B cell (primary cell): Measurements from ENCODE around the gene ADA. TPM values are rescaled to one million over a fixed set of nuclear protein-coding genes. Genes with fewer than 3 reads are reported as not detected.
"Not testable (repeated sequence)": the region's sequence is repeated elsewhere in the genome, so short reads cannot be mapped to it uniquely, and the experiment has no call there.

Experiments used
- ATAC-seq: fragments of 200-7000 bp; cut with Tn5 transposase; one replicate; pipeline ENCODE4 v1.10.0; 2021; ENCODE audit warnings: low read depth, mild to moderate bottlenecking, moderate number of reproducible peaks, moderate library complexity
- CTCF ChIA-PET: fragments of 350-600 bp; sonication (Branson Sonifier 250); formaldehyde crosslinking; loops from one replicate; lab custom pipeline; 2021; ENCODE audit warnings: antibody characterized with exemption, inconsistent platforms; lab: Charles Lee
- POLR2A ChIA-PET: fragments of 350-600 bp; sonication (Branson Sonifier 250); formaldehyde crosslinking; loops from one replicate; lab custom pipeline; 2021; ENCODE audit warnings: antibody characterized with exemption; lab: Charles Lee
- DNase-seq: peaks from one replicate; pipeline ENCODE4 v3.0.0; 2013
- H2AFZ ChIP-seq: 2 replicates; pipeline ENCODE4 v1.6.1; 2012; ENCODE audit warnings: mild to moderate bottlenecking, low read depth, low read length; ENCODE audit not compliant: insufficient read depth, poor library complexity, severe bottlenecking
- H3K27ac ChIP-seq, 2 donors: 1 replicate in 1 of 2; 2 replicates in 1 of 2; pipeline ENCODE4 v1.5.1; 2012 to 2013; ENCODE audit warnings: low read length in 2 of 2, mild to moderate bottlenecking in 2 of 2, moderate library complexity in 1 of 2
- H3K27me3 ChIP-seq, 4 experiments: fragments of 200-600 bp in 1 of 4; sonication (generic) in 1 of 4; replicated peaks in 1 of 4; 1 replicate in 2 of 4; 2 replicates in 2 of 4; pipeline versions ENCODE4 v1.6.1 to v1.7.0; 2013 to 2016; ENCODE audit warnings: low read length in 3 of 4, mild to moderate bottlenecking in 2 of 4, mixed read lengths in 1 of 4, moderate library complexity in 1 of 4; ENCODE audit not compliant: insufficient read depth in 4 of 4, control insufficient read depth in 3 of 4; ENCODE audit errors: control extremely low read depth in 1 of 4
- H3K36me3 ChIP-seq, 2 experiments: replicated peaks in 1 of 2; 1 replicate in 1 of 2; 2 replicates in 1 of 2; pipeline versions ENCODE4 v1.6.1 to v1.7.1; 2013; ENCODE audit warnings: low read length in 1 of 2; ENCODE audit not compliant: insufficient read depth in 2 of 2, control insufficient read depth in 1 of 2; ENCODE audit errors: control extremely low read depth in 1 of 2, extremely low read depth in 1 of 2
- H3K4me1 ChIP-seq, 2 donors: fragments of 200-600 bp in 1 of 2; sonication (generic) in 1 of 2; 1 replicate in 1 of 2; 2 replicates in 1 of 2; pipeline versions ENCODE4 v1.5.1 to v1.6.1; 2013 to 2017; ENCODE audit warnings: low read length in 2 of 2; ENCODE audit not compliant: control insufficient read depth in 2 of 2, insufficient read depth in 2 of 2
- H3K4me2 ChIP-seq: replicated peaks from 2 replicates; pipeline ENCODE3; 2012; ENCODE audit warnings: mild to moderate bottlenecking, low read depth, low read length; ENCODE audit not compliant: poor library complexity, severe bottlenecking
- H3K4me3 ChIP-seq, 5 experiments: fragments of 200-600 bp in 1 of 5; sonication (generic) in 1 of 5; 1 replicate in 3 of 5; 2 replicates in 2 of 5; pipeline versions ENCODE4 v1.5.1 to v1.7.0; 2011 to 2016; ENCODE audit warnings: low read length in 4 of 5, mild to moderate bottlenecking in 4 of 5, low read depth in 2 of 5, control low read depth in 1 of 5, moderate library complexity in 1 of 5; ENCODE audit not compliant: insufficient read depth in 1 of 5; ENCODE audit errors: control extremely low read depth in 1 of 5, extremely low read depth in 1 of 5
- H3K79me2 ChIP-seq: fragments of 200-600 bp; sonication (generic); one replicate; pipeline ENCODE4 v1.6.0; 2016; ENCODE audit warnings: low read length; ENCODE audit not compliant: control insufficient read depth, insufficient read depth
- H3K9ac ChIP-seq: fragments of 200-600 bp; sonication (generic); 2 replicates; pipeline ENCODE4 v1.6.1; 2017; ENCODE audit warnings: mild to moderate bottlenecking, low read length, moderate library complexity
- H3K9me3 ChIP-seq, 3 donors: one replicate each; pipeline versions ENCODE4 v1.6.1 to v1.7.1; 2013; ENCODE audit warnings: low read length in 2 of 3; ENCODE audit not compliant: control insufficient read depth in 2 of 3, insufficient read depth in 1 of 3; ENCODE audit errors: control extremely low read depth in 1 of 3
- H4K20me1 ChIP-seq: 2 replicates; pipeline ENCODE4 v1.6.0; 2012; ENCODE audit warnings: mild to moderate bottlenecking, low read length; ENCODE audit not compliant: insufficient read depth, control insufficient read depth, poor library complexity, severe bottlenecking
- H3K27ac Mint-ChIP-seq: one replicate; pipeline ENCODE4 v1.8.0; 2021; ENCODE audit warnings: mixed read lengths
- H3K27me3 Mint-ChIP-seq: one replicate; pipeline ENCODE4 v1.8.0; 2021; ENCODE audit warnings: mixed read lengths
- H3K4me1 Mint-ChIP-seq: one replicate; pipeline ENCODE4 v1.8.0; 2021; ENCODE audit warnings: mixed read lengths
- H3K4me3 Mint-ChIP-seq: one replicate; pipeline ENCODE4 v1.8.0; 2021; ENCODE audit warnings: mixed read lengths
- H3K9me3 Mint-ChIP-seq: one replicate; pipeline ENCODE4 v1.8.0; 2022; ENCODE audit warnings: mixed read lengths; ENCODE audit not compliant: insufficient read depth
- EZH2 ChIP-seq: IDR thresholded peaks from 2 replicates; pipeline ENCODE4 v1.6.1; 2012; ENCODE audit warnings: borderline replicate concordance, low read depth, mild to moderate bottlenecking, moderate library complexity, low read length; ENCODE audit not compliant: insufficient read depth, poor library complexity, severe bottlenecking
- WGBS: methylation state at CpG from one replicate; pipeline ENCODE4 v1.1.5; 2013; ENCODE audit warnings: missing lambda C conversion rate; ENCODE audit not compliant: insufficient coverage; 5-methylcytosine and 5-hydroxymethylcytosine counted together
- intact Hi-C: fragments of 100-400 bp; cut with micrococcal nuclease; formaldehyde crosslinking; loops from one replicate; pipeline ENCODE4 v1.10.0; 2022
- polyA plus RNA-seq: library from polyadenylated mRNA; depleted of rRNA; stranded (reverse); fragments of >200 nt; gene quantifications from 2 replicates; pipeline ENCODE4 v1.2.3, GENCODE V29; 2012
- total RNA-seq, 2 donors: library from RNA; stranded (reverse); fragments of 120-200 nt in 1 of 2; gene quantifications; 1 replicate in 1 of 2; 2 replicates in 1 of 2; pipeline versions ENCODE4 v1.2.3 to v1.2.4, GENCODE V29; 2013 to 2022
- TF ChIP-seq, protein P1 (sequence below): fragments of 200-600 bp; IDR thresholded peaks from one replicate; pipeline ENCODE4 v1.8.0; 2022; ENCODE audit warnings: antibody characterized with exemption, mild to moderate bottlenecking

Gene ADA
- total and polyA plus RNA-seq, 2 donors (not counting 1 experiment from before 2014, with no cell fraction given): 10.0 to 34.2 TPM

DNA sequence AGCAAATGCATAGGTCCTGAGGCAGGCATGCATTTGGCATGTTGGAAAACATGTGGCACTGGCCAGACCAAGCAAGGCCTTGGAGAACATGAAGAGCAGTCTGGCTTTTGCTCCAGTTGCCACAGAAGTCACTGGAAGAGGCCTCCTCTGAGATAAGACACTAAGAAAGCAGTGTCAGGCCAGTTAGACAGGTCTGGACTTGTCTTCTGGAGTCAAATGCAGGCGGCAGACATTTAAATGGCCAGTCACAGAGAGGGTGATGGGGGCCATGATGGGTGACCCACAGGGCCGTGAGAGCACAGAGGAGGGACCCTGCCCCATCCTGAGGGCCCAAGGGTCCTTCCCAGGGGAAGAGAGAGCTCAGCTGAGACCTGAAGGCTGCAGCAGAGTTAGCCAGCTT is 26.7 kb upstream of the ADA start:
- no peak for TF ChIP-seq EZH2
- TF ChIP-seq, protein P1, sequence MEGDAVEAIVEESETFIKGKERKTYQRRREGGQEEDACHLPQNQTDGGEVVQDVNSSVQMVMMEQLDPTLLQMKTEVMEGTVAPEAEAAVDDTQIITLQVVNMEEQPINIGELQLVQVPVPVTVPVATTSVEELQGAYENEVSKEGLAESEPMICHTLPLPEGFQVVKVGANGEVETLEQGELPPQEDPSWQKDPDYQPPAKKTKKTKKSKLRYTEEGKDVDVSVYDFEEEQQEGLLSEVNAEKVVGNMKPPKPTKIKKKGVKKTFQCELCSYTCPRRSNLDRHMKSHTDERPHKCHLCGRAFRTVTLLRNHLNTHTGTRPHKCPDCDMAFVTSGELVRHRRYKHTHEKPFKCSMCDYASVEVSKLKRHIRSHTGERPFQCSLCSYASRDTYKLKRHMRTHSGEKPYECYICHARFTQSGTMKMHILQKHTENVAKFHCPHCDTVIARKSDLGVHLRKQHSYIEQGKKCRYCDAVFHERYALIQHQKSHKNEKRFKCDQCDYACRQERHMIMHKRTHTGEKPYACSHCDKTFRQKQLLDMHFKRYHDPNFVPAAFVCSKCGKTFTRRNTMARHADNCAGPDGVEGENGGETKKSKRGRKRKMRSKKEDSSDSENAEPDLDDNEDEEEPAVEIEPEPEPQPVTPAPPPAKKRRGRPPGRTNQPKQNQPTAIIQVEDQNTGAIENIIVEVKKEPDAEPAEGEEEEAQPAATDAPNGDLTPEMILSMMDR: no peak
- ChIA-PET CTCF (no interaction called here), POLR2A (no interaction called here)
- no CpG with 5 or more reads among the region's 2 CpGs for WGBS
- H3K27ac ChIP-seq: no peak overlapping the region
- no peak overlapping the region for H3K9ac ChIP-seq
- Mint-ChIP-seq H3K4me1 (no peaks in the 10 kb centered on the region), H3K27ac (no peak overlapping the region), H3K27me3 (no peaks in the 10 kb centered on the region), H3K4me3 (no peak overlapping the region), H3K9me3 (no peaks in the 10 kb centered on the region)
- ATAC-seq (no peak), DNase-seq (no peak)
- intact Hi-C loops: no loop called here
- H3K4me1 ChIP-seq: no peaks in the 10 kb centered on the region
- H3K36me3 ChIP-seq: no peaks in the 10 kb centered on the region
- no peak overlapping the region for H2AFZ ChIP-seq
- no peaks in the 10 kb centered on the region for H3K27me3 ChIP-seq
- H3K9me3 ChIP-seq: no peaks in the 10 kb centered on the region
- H4K20me1 ChIP-seq: no peaks in the 10 kb centered on the region
- H3K79me2 ChIP-seq: no peaks in the 10 kb centered on the region
- H3K4me2 ChIP-seq: no peak overlapping the region
- no peak overlapping the region for H3K4me3 ChIP-seq

DNA sequence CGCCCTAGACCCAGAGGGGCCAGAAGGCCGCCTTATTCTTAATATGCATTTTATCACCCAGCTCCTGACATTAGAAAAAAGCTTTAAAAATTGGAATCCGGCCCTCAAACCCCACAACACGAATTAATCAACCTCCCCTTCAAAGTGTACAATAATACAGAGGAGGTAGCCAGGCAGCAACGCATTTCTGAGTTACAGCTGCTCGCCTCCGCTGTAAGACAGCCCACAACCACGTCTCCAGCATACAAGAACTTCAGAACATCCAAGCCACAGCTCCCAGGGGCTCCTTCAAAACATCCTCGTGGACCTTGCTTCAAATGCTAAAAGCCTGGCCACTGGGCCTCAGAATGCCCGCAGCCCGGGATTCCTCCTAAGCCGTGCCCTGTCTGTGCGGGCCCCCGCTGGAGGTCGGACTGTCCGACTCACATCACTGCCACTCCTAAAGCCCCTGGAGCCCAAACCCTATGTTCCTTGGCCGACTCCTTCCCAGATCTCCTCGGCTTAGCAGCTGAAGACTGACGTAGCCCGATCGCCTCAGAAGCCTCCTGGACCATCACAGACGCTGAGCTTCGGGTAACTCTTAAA is 20.9 kb upstream of the ADA start:
- H3K27me3 ChIP-seq, H3K4me1 Mint-ChIP-seq, intact Hi-C loops, H3K9ac ChIP-seq, H3K9me3 ChIP-seq, H3K9me3 Mint-ChIP-seq, ATAC-seq, H3K4me3 ChIP-seq, H3K4me2 ChIP-seq, DNase-seq, H3K36me3 ChIP-seq, H3K27me3 Mint-ChIP-seq, POLR2A ChIA-PET, H4K20me1 ChIP-seq, H3K4me3 Mint-ChIP-seq, H3K79me2 ChIP-seq: not testable (repeated sequence)
- CTCF ChIA-PET: interaction anchor here (0.6 to 3.1 kb wide), 4 partner anchors 9 to 651 kb away, joined by 4 to 12 read pairs (median 10); no protein-coding TSS in a partner anchor
- Histone ChIP-seq H2AFZ (peak overlapping the region; percentile 42), H3K4me1 (peaks cover 8 to 13% of the 10 kb centered on the region in 2 donors), H3K27ac (peak overlapping the region in 1 of 2 donors; percentile 46)
- peak overlapping the region; percentile 79 for H3K27ac Mint-ChIP-seq
- 79% methylated on average over 17 of the region's 23 CpGs for WGBS

DNA sequence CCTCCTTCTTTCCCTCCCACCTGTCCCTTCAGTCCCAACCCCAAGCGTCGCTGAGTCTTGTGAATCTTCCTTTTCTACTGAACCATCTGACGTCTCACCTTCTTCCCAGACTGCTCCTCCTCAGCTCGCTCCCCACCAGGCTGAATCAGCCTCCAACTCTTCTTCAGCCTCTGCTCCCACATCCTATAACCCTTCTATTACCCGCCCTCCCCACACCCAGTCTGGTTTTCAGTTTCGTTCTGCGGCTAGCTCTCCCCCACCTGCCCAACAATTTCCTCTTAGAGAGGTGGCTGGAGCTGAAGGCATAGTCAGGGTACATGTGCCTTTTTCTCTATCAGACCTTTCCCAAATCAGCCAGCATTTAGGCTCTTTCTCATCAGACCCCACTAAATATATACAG is 20.0 kb upstream of the ADA start:
- not testable (repeated sequence) for H3K27me3 Mint-ChIP-seq, H3K4me1 Mint-ChIP-seq, H3K9ac ChIP-seq, H3K9me3 Mint-ChIP-seq, H3K79me2 ChIP-seq, H4K20me1 ChIP-seq, H3K9me3 ChIP-seq, H3K27me3 ChIP-seq, H3K36me3 ChIP-seq
- ATAC-seq (peak; percentile 63), DNase-seq (peak; percentile 77)
- ChIA-PET POLR2A (interaction anchor here (1.0 kb wide), 1 partner anchor 22 kb away, joined by 5 read pairs; no protein-coding TSS in a partner anchor), CTCF (interaction anchor here (1.3 to 3.1 kb wide), 3 partner anchors 10 to 14 kb away, joined by 9 to 12 read pairs (median 10); no protein-coding TSS in a partner anchor)
- peak overlapping the region; percentile 79 for H3K27ac Mint-ChIP-seq
- WGBS: 47% methylated on average over 3 of the region's 7 CpGs
- peak overlapping the region in 1 of 2 donors; percentile 46 for H3K27ac ChIP-seq
- H3K4me3 ChIP-seq: peak overlapping the region in 2 of 5 experiments; percentile 11 to 29
- peak overlapping the region; percentile 52 for H3K4me2 ChIP-seq
- H3K4me3 Mint-ChIP-seq: peak overlapping the region; percentile 73
- intact Hi-C loops: loop anchor here (2.0 kb wide), 1 partner anchor 21 kb away; the partner anchor contains the start of gene ADA
- peaks cover 8 to 13% of the 10 kb centered on the region in 2 donors for H3K4me1 ChIP-seq
- peak overlapping the region; percentile 49 for H2AFZ ChIP-seq
